DND-41 (cell line): ENCODE measurements around the gene KLK15.

Source experiments
- ATAC-seq: fragments of 200-7000 bp; cut with Tn5 transposase; 3 replicates; pipeline ENCODE4 v1.9.1; 2021; ENCODE audit warnings: low read depth; ENCODE audit not compliant: insufficient read depth
- DNase-seq: peaks from one replicate; pipeline ENCODE4 v3.0.0-alpha.2; 2020
- H2AFZ ChIP-seq: 2 replicates; pipeline ENCODE4 v1.6.0; 2012; ENCODE audit warnings: low read depth, low read length
- H3K27ac ChIP-seq: 2 replicates; pipeline ENCODE4 v1.5.1; 2012; ENCODE audit warnings: low read length, inconsistent platforms
- H3K27me3 ChIP-seq: fragments of 200-600 bp; sonication (generic); 2 replicates; pipeline ENCODE4 v1.6.0; 2012; ENCODE audit warnings: low read length, mild to moderate bottlenecking, inconsistent platforms; ENCODE audit not compliant: insufficient read depth, poor library complexity
- H3K36me3 ChIP-seq: 2 replicates; pipeline ENCODE4 v1.5.1; 2012; ENCODE audit warnings: low read length, inconsistent platforms; ENCODE audit not compliant: insufficient read depth
- H3K4me1 ChIP-seq: 2 replicates; pipeline ENCODE4 v1.5.1; 2012; ENCODE audit warnings: mild to moderate bottlenecking, low read length; ENCODE audit not compliant: insufficient read depth
- H3K4me2 ChIP-seq: 2 replicates; pipeline ENCODE4 v1.6.0; 2012; ENCODE audit warnings: mild to moderate bottlenecking, moderate library complexity, low read length, inconsistent platforms; ENCODE audit not compliant: insufficient read depth
- H3K4me3 ChIP-seq, 2 experiments: fragments of 200-600 bp in 1 of 2; shearing (Covaris generic) in 1 of 2; 2 replicates each; pipeline ENCODE4 v1.5.1; 2012 to 2016; ENCODE audit warnings: inconsistent platforms in 2 of 2, low read length in 2 of 2, mild to moderate bottlenecking in 2 of 2, low read depth in 1 of 2, moderate library complexity in 1 of 2
- H3K79me2 ChIP-seq: 2 replicates; pipeline ENCODE4 v1.6.0; 2012; ENCODE audit warnings: low read length, inconsistent platforms; ENCODE audit not compliant: insufficient read depth
- H3K9ac ChIP-seq: 2 replicates; pipeline ENCODE4 v1.6.0; 2012; ENCODE audit warnings: low read depth, mild to moderate bottlenecking, inconsistent platforms, low read length, moderate library complexity
- H3K9me3 ChIP-seq: 2 replicates; pipeline ENCODE4 v1.5.1; 2012; ENCODE audit warnings: low read length, moderate library complexity, mild to moderate bottlenecking, inconsistent platforms; ENCODE audit not compliant: insufficient read depth, severe bottlenecking
- H4K20me1 ChIP-seq: 2 replicates; pipeline ENCODE4 v1.6.0; 2012; ENCODE audit warnings: low read length; ENCODE audit not compliant: insufficient read depth
- EZH2 ChIP-seq: IDR thresholded peaks from 3 replicates; pipeline ENCODE4 v1.6.1; 2012; ENCODE audit warnings: borderline replicate concordance, low read depth, mild to moderate bottlenecking, moderate library complexity, low read length, inconsistent platforms; ENCODE audit not compliant: severe bottlenecking
- TF ChIP-seq, protein P1 (sequence below): IDR thresholded peaks from 2 replicates; pipeline ENCODE4 v1.5.1; 2012; ENCODE audit warnings: borderline replicate concordance, low read length, moderate library complexity, mild to moderate bottlenecking; ENCODE audit not compliant: poor library complexity, severe bottlenecking; ENCODE audit errors: extremely low read depth

The KLK15 gene

DNA sequence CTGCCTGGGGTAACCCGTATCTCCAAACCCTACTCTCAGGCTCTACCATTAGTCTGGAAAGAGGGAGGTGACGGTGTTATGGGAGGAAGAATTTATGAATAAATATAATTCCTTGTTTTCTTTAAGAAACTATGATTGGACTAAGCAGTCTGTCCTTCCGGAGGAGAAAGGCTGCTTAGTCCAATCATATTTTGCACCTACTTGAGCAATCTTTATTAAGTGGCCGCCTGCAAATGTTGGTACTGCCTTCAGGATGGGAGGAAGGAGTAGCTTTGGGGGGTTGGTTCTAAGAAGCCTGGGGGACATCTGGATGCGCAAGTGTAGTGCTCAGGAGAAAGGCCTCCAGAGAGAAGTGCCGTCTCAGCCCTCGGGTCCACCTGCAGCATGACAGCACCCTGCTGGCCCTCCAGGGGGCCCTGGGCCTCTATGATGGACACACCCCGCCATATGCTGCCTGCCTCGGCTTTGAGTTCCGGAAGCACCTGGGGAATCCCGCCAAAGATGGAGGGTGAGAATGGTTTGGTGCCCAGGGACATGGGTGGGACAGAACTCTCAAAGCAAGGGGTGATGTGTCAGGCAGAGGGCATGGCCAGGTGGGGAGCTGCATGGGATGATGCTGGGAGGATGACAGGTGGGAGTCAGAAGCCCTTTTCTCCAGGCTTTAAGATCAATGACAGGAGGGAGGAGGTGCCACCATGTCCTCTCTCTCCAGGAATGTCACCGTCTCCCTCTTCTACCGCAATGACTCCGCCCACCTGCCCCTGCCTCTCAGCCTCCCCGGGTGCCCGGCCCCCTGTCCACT, 39.1 kb downstream of the KLK15 start:
- ATAC-seq (peak; percentile 16), DNase-seq (peak; percentile 51)
- H3K27ac ChIP-seq, result no peak overlapping the region
- H3K4me2 ChIP-seq, result no peak overlapping the region
- TF ChIP-seq, protein P1, sequence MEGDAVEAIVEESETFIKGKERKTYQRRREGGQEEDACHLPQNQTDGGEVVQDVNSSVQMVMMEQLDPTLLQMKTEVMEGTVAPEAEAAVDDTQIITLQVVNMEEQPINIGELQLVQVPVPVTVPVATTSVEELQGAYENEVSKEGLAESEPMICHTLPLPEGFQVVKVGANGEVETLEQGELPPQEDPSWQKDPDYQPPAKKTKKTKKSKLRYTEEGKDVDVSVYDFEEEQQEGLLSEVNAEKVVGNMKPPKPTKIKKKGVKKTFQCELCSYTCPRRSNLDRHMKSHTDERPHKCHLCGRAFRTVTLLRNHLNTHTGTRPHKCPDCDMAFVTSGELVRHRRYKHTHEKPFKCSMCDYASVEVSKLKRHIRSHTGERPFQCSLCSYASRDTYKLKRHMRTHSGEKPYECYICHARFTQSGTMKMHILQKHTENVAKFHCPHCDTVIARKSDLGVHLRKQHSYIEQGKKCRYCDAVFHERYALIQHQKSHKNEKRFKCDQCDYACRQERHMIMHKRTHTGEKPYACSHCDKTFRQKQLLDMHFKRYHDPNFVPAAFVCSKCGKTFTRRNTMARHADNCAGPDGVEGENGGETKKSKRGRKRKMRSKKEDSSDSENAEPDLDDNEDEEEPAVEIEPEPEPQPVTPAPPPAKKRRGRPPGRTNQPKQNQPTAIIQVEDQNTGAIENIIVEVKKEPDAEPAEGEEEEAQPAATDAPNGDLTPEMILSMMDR, result peak; percentile 12
- no peak for TF ChIP-seq EZH2
- H4K20me1 ChIP-seq, result peaks cover 76% of the 10 kb centered on the region
- H3K36me3 ChIP-seq, result peaks cover 42% of the 10 kb centered on the region
- no peak overlapping the region for H3K9ac ChIP-seq
- peaks cover 20% of the 10 kb centered on the region for H3K79me2 ChIP-seq
- no peaks in the 10 kb centered on the region for H3K4me1 ChIP-seq
- H3K9me3 ChIP-seq, result no peaks in the 10 kb centered on the region
- no peak overlapping the region for H3K4me3 ChIP-seq
- no peak overlapping the region for H2AFZ ChIP-seq
- no peaks in the 10 kb centered on the region for H3K27me3 ChIP-seq

DNA sequence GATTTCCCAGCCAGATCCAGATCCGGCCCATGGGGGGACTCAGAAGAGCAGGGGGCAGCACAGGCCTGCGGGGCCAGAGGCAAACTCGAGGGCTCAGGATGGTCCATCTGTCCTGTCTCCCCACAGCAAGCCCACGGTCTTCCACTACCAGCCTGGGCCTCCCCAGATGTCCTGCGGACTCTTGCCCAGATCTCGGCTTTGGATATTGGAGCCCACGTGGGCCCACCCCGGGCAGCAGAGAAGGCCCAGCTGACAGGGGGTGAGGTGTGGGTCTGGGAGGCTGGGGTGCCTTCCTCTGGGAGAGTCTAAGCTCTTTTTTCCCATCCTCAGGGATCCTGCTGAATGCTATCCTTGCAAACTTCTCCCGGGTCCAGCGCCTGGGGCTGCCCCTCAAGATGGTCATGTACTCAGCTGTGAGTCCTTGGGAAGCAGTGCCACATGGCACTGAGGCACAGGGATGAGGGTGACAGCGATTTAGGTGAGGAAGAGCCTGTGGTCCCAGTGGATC, 39.8 kb downstream of the KLK15 start:
- no peaks in the 10 kb centered on the region for H3K4me1 ChIP-seq
- no peak overlapping the region for H3K4me2 ChIP-seq
- ATAC-seq (0 out of 3 replicates have a peak, but pooled peaks have one; percentile 3), DNase-seq (peak; percentile 25)
- H3K4me3 ChIP-seq, result no peak overlapping the region
- H3K9me3 ChIP-seq, result no peaks in the 10 kb centered on the region
- H3K27ac ChIP-seq, result no peak overlapping the region
- no peak overlapping the region for H2AFZ ChIP-seq
- no peak overlapping the region for H3K9ac ChIP-seq
- TF ChIP-seq EZH2, result no peak
- TF ChIP-seq, protein P1, result no peak
- peaks cover 13% of the 10 kb centered on the region for H3K79me2 ChIP-seq
- peaks cover 36% of the 10 kb centered on the region for H3K36me3 ChIP-seq
- H4K20me1 ChIP-seq, result peaks cover 69% of the 10 kb centered on the region
- H3K27me3 ChIP-seq, result no peaks in the 10 kb centered on the region

DNA sequence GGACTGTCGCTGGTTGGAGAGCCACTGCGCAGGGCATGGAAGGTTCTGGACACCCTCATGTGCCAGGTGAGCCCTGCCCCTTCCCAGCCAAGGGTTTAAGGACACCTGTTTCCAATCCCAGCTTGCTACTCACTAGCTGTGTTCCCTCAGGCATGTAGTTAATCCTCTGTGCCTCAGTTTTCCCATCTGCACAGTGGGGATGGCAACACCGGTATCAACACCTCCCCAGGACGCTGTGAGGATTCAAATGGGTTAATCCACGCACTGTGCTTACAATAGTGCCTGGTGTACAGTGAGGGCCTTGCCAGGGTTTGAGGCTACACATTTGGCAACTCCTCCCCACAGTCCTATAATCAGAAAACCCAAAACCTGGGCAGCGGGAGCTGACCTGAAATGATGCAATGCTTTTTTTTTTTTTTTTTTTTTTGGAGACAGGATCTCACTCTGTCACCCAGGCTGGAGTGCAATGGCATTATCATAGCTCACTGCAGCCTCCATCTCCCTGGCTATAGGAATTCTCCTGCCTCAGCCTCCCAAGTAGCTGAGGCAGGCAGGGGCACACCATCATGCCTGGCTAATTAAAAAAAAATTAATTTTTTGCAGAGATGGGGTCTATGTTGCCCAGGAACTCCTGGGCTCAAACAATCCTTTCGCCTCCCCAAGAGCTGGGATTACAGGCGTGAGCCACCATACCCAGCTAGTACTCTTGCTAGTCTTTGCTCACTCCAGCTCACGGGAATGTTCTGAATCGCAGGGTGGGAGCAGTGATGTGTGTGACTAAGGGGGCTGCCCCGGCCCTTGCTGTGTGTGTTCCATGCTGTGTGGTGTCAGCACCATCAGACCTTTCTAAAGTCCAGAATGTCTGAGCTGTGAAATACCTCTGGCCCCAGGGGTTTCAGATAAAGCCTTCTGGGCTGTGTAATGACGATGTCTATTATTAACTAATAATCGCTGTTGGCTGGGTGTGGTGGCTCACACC, 40.8 kb downstream of the KLK15 start:
- H3K9me3 ChIP-seq, result no peaks in the 10 kb centered on the region
- H3K27ac ChIP-seq, result no peak overlapping the region

More for the DNA sequence above, 40.8 kb downstream of the KLK15 start:
- H3K79me2 ChIP-seq, result peaks cover 4% of the 10 kb centered on the region; the same call in 1 of the 2 replicates
- TF ChIP-seq, protein P1, result no peak
- no peak for TF ChIP-seq EZH2
- no peak overlapping the region for H3K4me2 ChIP-seq
- no peaks in the 10 kb centered on the region for H3K27me3 ChIP-seq
- H4K20me1 ChIP-seq, result peaks cover 59% of the 10 kb centered on the region
- DNase-seq, result no peak
- H3K36me3 ChIP-seq, result peaks cover 25% of the 10 kb centered on the region
- H2AFZ ChIP-seq, result no peak overlapping the region
- H3K4me1 ChIP-seq, result no peaks in the 10 kb centered on the region
- H3K4me3 ChIP-seq, result no peak overlapping the region
- no peak overlapping the region for H3K9ac ChIP-seq
- no peak for ATAC-seq
